ENCODE measurements around the gene ETS1.

The ETS1 gene

GRCh38 chr11:128533472-128533871 is 53.9 kb downstream of the ETS1 start:
- DNase-seq: no peak

DNA sequence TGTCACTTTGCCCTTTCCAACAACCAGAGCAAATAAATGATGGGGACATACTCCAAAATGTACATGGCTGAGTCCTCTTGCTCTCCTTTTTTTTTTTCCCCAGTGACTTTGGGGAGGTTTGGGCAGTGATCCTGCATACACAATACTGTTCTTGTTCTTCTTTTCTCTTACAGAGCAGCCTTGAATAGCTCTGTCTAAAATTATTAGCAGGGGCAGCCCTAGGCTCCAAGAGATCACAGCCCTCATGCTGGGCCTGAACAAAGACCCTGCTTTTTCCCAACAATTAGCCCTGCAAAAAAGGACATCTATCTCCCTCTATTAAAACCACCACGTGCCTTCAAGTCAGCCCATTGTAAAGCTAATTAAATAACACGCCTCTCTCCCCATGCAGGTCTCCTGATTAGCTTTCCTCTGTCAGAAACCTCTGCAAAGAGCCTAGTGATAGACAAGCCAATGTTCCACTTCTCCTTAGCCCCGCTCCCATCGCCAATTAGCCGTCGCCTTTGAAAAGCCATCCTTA is 54.7 kb downstream of the ETS1 start:
- peak; percentile 73 for DNase-seq

- DNase-seq: peak; percentile 73
Measured at GRCh38 chr11:128532016-128532571, 55.3 kb downstream of the ETS1 start.

DNA sequence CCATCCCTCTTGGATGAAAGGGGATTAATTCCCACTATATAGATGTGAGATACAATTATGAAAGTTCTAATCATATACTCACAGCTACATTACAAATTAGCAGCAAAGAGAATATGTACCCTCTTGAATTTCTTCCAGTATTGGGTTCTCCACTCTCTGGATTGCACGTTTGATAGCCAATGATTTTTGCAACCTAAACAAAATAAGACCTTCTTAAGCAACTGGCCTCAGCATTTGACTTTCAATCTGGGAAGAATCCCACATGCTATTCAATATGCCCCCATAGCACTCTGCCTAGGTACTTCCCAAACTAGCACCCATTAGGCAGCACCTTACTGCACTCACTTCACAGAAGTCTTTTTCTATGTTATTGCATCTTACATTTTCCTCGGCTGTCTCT is 55.8 kb downstream of the ETS1 start:
- DNase-seq: no peak

- DNase-seq: no peak
Measured at GRCh38 chr11:128530118-128531074, 57.0 kb downstream of the ETS1 start.

GRCh38 chr11:128528294-128528693 is 59.1 kb downstream of the ETS1 start:
- no peak for DNase-seq

DNA sequence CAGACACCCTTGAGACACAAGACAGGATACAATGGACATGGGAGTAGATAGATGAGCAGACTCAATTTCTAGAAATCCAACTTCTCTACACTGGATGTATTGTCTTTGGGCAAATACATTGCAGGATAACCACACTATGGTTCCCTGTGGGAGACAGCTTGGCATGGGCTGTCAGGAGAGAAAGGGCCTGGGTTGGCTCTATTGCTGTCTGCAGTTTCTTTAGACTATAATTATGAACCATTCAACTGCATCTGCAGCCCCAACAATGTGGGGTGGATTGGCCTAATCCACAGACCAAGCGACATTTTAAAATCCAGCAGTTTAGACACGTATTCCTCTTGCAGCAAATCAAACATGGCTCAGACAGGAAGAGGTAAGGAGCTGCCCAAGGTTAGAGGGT is 60.3 kb downstream of the ETS1 start:
- no peak for DNase-seq

GRCh38 chr11:128525411-128526243 is 61.7 kb downstream of the ETS1 start:
- DNase-seq: no peak

GRCh38 chr11:128524172-128524571 is 63.2 kb downstream of the ETS1 start:
- no peak for DNase-seq

GRCh38 chr11:128523641-128524040 is 63.7 kb downstream of the ETS1 start:
- DNase-seq: no peak

GRCh38 chr11:128522943-128523518 is 64.3 kb downstream of the ETS1 start:
- no peak for DNase-seq

DNA sequence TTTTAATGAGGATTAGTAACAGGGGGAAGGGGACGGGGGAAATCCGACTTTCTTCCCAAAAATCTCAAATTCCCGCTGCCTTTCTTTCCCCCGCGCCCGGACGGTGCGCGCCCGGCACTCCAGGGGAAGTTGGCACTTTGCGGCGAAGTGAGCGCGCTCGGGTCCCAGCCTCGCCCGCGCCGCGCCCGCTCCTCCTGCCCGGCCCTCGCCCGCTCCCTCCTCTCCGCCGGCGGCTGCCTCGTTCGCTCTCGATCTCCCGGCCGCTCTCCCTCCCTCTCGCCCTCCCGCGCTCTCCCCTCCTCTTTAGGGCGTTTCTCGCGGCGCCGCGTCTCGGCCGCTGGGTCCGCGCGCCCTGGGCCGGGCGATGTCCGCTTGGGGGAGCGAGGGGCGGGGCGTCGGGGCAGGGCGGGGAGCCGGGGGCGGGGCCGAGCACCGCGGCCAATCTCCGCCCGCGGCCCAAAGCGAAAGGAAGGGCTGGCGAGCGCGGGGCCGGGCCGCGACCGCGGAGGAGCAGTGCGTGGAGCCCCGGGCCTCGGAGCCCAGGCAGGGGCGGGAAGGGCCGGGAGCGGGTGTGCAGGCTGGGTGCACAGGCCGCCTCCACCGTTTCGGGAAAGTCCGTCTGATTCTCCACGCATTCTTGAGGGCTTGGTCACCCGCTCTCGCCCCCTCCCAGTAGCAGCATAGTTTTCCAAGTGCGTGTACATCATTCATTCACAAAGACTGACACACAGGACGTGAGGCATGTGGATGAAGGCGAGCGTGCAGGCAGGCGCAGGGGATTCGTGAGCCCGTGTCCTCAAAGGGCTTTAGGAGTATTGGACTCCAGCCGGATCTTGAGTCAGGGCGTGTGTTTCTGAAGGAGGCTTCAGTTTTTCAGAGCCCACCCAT is 65.1 kb downstream of the ETS1 start:
- peak; percentile 93 for DNase-seq

DNA sequence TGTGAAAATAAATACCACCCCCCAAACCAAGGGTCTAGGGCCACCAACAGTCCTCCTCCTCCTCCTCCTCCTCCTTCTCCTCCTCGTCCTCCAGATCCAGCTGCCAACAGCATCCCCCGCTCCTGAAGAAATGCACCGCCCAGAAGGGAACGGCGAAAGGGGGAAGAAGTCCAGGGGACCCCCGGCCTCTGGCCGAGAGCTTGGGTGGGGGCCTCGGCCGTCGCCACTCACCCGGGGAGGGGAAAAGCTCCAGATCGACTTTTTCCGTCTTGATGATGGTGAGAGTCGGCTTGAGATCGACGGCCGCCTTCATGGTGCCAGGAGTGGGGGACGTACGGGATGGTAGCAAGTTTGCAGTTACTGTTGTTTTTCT is 65.7 kb downstream of the ETS1 start:
- DNase-seq: no peak

GRCh38 chr11:128520888-128521681 is 66.3 kb downstream of the ETS1 start:
- DNase-seq: no peak

DNA sequence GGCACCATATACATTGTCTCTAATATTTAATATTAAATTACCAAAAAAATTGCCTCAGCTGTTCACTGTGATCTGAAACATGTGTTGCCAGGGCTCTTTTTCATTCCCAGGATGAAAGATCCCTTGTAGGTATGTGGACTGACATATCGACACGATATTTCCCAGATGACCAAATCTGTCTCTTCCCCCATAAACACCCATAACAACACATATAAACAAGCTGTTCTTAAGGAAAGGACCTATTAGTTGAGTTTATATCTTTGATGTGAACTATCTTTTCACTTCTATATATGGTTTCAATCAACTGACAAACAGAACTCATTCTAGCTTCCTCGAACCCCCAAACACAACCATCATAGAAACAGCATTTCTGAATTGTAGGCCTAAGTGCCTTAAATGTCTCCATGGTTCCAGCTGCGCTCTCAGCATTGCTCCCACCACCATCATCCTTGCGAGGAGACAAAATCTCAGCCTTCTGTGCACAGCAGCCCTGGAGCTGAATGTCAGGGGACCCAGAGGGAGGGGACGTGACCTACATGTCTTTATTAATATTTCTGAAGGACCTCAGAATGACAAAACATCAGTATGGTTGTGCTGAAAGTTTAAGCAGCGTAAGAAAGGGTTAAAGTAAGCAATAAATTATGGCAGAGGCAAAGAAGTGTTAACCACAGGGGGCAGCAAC is 67.0 kb downstream of the ETS1 start:
- no peak for DNase-seq

DNA sequence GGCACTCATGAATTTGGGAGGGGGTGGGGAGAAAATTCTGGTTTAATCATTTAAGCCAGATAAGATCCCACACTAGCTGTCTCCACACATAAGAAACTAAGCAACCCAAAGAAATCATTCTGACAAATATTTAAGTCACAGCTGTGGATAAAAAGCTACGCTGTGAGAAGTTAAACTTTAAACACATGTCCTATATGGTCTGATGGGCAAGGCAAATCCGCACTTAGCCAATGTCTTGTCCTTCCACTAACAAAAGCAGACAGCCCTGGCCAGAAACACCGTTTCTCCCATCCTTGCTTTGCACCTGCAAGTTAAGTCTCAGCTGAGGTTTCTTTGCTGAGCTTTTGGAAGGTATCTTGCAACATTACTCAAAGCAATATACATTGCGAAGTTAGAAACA is 68.0 kb downstream of the ETS1 start:
- no peak for DNase-seq

- DNase-seq: peak; percentile 36
Measured at GRCh38 chr11:128518493-128519207, 68.7 kb downstream of the ETS1 start.

GRCh38 chr11:128517451-128518230 is 69.7 kb downstream of the ETS1 start:
- no peak for DNase-seq

DNA sequence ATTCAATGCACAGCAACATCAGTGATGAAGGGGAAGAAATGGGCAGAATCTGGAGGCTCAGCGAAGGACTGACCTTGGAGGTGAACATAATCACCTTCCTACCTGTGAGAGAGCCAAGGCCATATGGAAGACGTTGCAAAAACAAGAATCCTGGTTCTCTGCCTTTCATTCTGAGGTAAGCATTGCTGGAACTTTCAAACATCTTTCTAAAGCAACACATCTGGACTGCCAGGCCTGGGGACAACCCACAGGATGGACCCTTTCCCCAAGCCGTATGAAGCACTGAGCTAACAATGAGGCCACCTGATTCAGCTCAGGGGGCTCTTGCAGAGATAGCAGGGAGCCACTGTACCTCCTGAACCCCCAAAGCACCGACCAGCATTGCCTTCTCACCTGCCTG is 70.5 kb downstream of the ETS1 start:
- DNase-seq: no peak

Measured in NCI-H1092 treated with DMSO at 0.1 percent for 48 hours (cell line).